ENCODE data around the gene DEGS2. TPM values are rescaled to one million over a fixed set of nuclear protein-coding genes. Genes with fewer than 3 reads are reported as not detected.
"Not testable (repeated sequence)": the region's sequence is repeated elsewhere in the genome, so short reads cannot be mapped to it uniquely, and the experiment has no call there.

The DEGS2 gene
- polyA plus RNA-seq, 5 donors = 2.3 to 9.9 (median 5.8) TPM

DNA sequence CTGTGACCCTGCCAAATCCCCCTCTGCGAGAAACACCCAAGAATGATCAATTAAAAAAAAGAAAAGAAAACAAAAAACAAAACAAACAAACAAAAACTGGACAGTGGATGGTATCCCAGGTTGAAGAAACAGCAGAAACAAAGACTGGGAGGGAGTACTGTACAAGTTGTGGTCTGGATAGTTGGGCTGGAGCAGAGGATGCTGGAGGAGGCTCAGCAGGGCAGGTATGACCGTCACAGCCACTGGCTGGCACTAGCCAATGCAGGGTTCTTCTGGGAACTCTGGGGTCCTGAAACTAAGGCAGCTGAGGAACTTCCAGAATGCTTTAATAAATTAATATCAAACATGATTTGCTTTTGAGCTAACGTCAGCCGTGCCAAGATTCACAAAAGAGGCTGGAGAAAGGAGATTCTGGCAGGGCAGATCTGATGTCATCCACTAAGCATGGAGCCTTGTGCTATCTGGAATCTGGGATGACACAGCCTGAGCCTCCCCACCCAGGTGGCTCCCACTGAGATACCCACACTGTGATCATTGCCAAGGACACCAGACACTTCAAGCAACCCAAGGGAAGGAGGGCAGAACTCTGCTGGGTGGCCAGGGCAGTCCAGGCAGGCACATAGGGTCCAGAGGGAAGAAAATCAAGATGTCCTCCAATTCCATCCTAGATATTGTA lies 22.6 kb upstream of the DEGS2 start:
- DNase-seq = not testable (repeated sequence)

DNA sequence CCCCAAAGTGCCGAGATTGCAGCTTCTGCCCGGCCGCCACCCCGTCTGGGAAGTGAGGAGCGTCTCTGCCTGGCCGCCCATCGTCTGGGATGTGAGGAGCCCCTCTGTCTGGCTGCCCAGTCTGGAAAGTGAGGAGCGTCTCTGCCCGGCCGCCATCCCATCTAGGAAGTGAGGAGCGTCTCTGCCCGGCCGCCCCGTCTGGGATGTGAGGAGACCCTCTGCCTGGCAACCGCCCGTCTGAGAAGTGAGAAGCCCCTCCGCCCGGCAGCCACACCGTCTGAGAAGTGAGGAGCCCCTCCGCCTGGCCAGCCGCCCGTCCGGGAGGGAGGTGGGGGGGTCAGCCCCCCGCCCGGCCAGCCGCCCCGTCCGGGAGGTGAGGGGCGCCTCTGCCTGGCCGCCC lies 21.2 kb upstream of the DEGS2 start:
- not testable (repeated sequence) for DNase-seq

- no peak for DNase-seq
These were observed 19.2 kb upstream of the DEGS2 start for GRCh38 chr14:100178691-100179090.

GRCh38 chr14:100176811-100177327 lies 17.4 kb upstream of the DEGS2 start:
- DNase-seq = no peak

DNA sequence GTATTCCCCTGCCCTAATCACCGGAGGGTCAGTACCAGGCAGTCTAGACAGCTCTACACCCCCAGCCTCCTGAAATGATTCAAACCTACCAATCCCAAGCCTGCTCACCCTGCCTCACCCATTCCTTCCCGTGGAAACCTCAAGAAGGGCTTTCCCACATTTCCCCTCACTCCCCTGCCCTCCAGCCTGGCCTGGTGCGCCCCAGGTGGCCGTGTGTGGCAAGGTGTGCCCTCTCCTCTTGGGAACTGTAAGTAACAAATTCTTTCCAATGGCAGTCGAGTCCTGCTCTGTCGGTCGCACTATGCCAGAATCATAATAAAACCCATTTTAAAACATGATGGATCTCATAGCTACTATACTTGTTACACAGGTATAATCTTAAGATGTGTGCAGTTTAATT lies 13.9 kb upstream of the DEGS2 start:
- DNase-seq = no peak

- DNase-seq = no peak
These were observed 13.4 kb upstream of the DEGS2 start for GRCh38 chr14:100172811-100173210.

- no peak for DNase-seq
These were observed 11.4 kb upstream of the DEGS2 start for GRCh38 chr14:100170880-100171279.

DNA sequence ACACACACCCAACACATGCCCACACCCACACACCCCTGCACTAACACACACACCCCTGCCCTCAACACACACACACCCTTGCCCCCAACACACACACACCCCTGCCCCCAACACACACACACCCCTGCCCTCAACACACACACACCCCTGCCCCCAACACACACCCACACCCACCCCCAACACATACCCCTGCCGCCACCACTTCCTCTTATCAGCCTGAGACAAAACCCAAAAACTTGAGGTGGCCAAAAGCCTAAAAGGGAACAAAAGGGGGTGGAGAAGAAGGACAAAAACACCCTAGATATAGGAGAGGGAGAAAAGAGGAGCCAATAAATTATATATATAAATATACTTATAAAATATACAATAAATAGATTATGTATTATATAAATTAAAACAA lies 9.1 kb upstream of the DEGS2 start:
- no peak for DNase-seq

DNA sequence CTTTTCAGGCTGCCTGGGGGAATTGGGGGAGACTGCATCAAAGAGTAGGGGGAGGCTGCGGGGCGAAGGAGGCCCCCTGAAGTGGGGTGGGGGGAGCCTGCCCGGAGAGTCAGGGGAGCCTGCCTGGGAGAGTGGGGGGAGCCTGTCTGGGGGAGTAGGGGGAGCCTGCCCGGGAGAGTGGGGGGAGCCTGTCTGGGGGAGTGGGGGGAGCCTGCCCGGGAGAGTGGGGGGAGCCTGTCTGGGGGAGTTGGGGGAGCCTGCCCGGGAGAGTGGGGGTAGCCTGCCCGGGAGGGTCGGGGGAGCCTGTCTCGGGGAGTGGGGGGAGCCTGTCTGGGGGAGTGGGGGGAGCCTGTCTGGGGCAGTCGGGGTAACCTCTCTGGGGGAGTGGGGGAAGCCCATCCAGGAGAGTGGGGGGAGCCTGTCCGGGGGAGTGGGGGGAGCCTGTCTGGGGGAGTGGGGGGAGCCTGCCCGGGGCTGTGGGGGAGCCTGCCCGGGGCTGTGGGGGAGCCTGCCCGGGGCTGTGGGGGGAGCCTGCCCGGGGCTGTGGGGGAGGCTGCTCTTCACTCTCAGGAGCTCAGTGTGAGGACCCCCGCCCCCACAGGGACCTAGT lies 6.5 kb upstream of the DEGS2 start:
- DNase-seq = no peak

GRCh38 chr14:100165376-100165775 lies 5.9 kb upstream of the DEGS2 start:
- no peak for DNase-seq

DNA sequence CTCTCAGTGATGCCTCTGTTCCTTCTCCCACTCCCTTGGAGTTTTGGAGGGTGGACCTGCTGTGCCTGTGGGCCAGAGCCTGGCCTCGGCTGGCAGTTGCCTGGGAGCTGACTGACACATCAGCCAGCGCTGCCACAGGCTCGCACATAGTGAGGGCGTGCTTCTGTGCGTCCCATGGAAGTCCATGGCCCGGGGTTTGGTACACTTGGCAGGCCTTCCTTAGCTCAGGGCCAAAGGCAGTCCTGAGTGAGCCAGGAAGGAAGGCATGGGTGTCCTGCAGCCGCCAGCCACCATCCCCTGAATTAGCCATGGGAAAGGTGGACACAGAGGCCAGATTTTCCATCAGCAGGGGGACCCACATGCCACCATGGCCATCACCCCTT lies 1.1 kb upstream of the DEGS2 start:
- no peak for DNase-seq

DNA sequence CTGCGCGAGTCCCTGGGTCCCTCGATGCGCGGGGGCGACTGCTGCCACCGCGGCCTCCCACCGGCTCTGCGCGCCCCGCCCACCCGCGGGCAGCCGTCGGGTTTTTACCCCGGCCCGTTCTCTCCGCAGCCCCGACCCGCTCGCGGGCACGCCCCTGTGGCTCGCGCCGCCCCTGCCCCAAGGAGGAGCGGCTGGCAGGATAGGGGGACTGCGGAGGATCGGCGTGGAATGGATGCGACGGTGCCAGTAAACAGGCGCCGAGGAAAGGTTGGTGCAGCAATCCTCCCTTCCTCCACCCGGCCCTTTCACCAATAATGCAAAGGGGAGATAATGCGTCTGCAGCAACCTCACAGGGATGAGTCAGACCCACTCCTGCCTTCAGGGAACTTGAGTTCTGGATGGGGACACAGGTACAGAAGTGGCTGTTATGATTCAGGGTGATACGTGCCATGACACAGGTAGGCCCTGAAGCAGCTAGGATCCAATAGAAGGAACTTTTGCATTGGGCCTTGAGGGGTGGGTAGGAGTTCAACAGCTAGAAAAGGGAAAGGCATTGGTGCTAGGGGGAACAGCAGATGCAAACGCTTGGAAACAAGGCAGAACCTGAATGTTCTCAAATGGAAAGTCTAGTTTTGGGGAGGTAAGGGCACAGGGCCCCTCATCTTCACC lies 554 bp upstream of the DEGS2 start:
- DNase-seq = no peak

- no peak for DNase-seq
These were observed 815 bp downstream of the DEGS2 start for GRCh38 chr14:100158566-100159093.

- not testable (repeated sequence) for DNase-seq
These were observed 1.8 kb downstream of the DEGS2 start for GRCh38 chr14:100157548-100158232.

- no peak for DNase-seq
These were observed 2.7 kb downstream of the DEGS2 start for GRCh38 chr14:100156776-100157175.

GRCh38 chr14:100155756-100156616 lies 3.5 kb downstream of the DEGS2 start:
- DNase-seq = no peak

DNA sequence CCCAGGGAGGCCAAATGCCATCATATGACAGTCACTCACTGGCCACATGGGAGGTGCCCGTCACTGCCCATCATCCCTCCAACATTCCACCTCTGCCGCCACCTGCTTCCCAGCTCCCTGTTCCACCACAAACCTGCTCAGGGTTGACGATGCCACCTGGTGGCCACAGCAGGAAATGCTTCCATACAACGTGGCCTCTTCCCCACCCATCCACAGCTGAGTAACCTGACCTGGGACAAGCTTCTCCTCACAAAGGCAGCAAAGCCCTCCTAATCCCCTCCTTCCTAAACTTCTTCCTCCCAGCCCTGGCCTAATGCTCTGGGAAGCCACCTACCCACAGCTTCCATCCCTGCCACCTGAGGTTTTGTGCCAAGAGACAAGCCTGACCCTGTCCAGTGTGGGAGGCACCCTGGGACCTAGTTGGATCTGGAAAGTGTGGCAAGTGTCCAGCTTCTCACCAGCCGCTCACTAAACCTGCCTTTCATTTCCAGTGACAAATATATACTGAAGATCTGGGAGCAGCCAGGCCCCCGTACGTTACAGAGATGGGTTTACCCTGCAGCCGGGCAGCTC lies 4.3 kb downstream of the DEGS2 start:
- DNase-seq = no peak

- no peak for DNase-seq
These were observed 5.9 kb downstream of the DEGS2 start for GRCh38 chr14:100153560-100153959.

GRCh38 chr14:100152091-100152490 lies 7.4 kb downstream of the DEGS2 start:
- DNase-seq = no peak

DNA sequence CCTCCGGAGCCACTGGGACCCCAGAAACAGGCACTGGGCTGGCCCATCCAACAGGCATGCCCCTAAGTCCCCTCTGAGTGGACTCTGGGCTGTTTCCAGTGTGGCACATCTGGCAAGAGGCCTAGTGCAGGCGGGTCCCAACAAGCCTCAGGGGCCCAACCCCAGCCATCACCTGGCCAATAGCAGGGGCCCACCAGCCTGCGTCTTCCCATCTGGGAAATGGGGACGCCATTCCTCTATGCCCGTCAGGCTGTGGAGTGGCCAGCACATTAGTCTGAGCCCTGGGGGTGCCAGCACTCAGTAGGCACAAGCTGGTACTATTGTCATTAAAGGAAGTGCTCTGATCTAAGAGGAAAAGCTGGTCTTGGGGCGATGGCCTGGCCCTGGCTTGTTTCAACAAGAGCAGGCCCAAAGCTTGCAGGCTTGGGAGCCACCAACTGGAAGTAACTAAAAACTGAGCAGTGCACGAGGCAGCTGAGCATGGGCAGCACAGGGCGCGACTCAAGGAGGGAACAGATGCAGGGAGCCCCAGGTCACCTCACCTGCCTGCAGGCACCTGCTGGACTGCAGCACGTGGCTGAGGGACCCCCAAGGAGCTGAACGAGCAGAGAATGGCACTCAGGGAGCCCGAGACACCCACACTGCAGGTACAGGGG lies 8.4 kb downstream of the DEGS2 start:
- no peak for DNase-seq

Measured in right lung (tissue), 5 donors.